ENCODE measurements around the gene C16orf89. TPM values are rescaled to one million over a fixed set of nuclear protein-coding genes. Genes with fewer than 3 reads are reported as not detected.
"Not testable (repeated sequence)": the region's sequence is repeated elsewhere in the genome, so short reads cannot be mapped to it uniquely, and the experiment has no call there.

The C16orf89 gene
- total RNA-seq, 1 experiment from 2014 or later: not detected

GRCh38 chr16:5084802-5085201, 19.0 kb upstream of the C16orf89 start:
- not testable (repeated sequence) for H3F3A ChIP-seq (ENCODE audit: insufficient read depth, low read depth); H3K27me3 ChIP-seq (ENCODE audit: insufficient read depth, low read depth); H3K9me3 ChIP-seq (ENCODE audit: insufficient read depth, low read depth); H3K36me3 ChIP-seq (ENCODE audit: low read depth); H3K4me3 ChIP-seq; H3K27ac ChIP-seq; H3K79me2 ChIP-seq (ENCODE audit: low read depth); BruUV-seq (replicated peaks); H3K4me1 ChIP-seq (replicated peaks; ENCODE audit: insufficient read depth); H4K20me1 ChIP-seq (ENCODE audit: insufficient read depth); H3K4me2 ChIP-seq; H2AFZ ChIP-seq; H3K9me2 ChIP-seq (ENCODE audit: insufficient read depth)
- CTCF ChIA-PET: interaction anchor here (0.6 to 1.1 kb wide), 2 partner anchors 13 to 128 kb away, joined by 3 to 7 read pairs; partner anchors contain the start of gene EEF2KMT
- DNase-seq: peak in 1 of 2 experiments; percentile 64
- intact Hi-C loops (cut with micrococcal nuclease; ENCODE audit: unreplicated experiment): loop anchor here (5.0 kb wide), 1 partner anchor 128 kb away; the partner anchor contains the start of gene SEC14L5
- POLR2A ChIA-PET (ENCODE audit: unreplicated experiment): interaction anchor here (0.7 kb wide), 1 partner anchor 468 kb away, joined by 4 read pairs; no protein-coding TSS in a partner anchor
- peak; percentile 84 for TF ChIP-seq CTCF (conservative IDR thresholded peaks at IDR 0.05)

GRCh38 chr16:5084099-5084731, 18.5 kb upstream of the C16orf89 start:
- H3K4me2 ChIP-seq; H3K36me3 ChIP-seq (ENCODE audit: low read depth); H4K20me1 ChIP-seq (ENCODE audit: insufficient read depth); H3F3A ChIP-seq (ENCODE audit: insufficient read depth, low read depth); H3K4me3 ChIP-seq; H3K79me2 ChIP-seq (ENCODE audit: low read depth); H3K27ac ChIP-seq; BruUV-seq (replicated peaks); H3K9me2 ChIP-seq (ENCODE audit: insufficient read depth); H2AFZ ChIP-seq; DNase-seq; H3K9me3 ChIP-seq (ENCODE audit: insufficient read depth, low read depth); H3K27me3 ChIP-seq (ENCODE audit: insufficient read depth, low read depth): not testable (repeated sequence)
- H3K4me1 ChIP-seq (replicated peaks; ENCODE audit: insufficient read depth): peaks cover 15% of the 10 kb centered on the region
- POLR2A ChIA-PET (ENCODE audit: unreplicated experiment): interaction anchor here (0.7 kb wide), 1 partner anchor 467 kb away, joined by 4 read pairs; no protein-coding TSS in a partner anchor
- intact Hi-C loops (cut with micrococcal nuclease; ENCODE audit: unreplicated experiment): loop anchor here (5.0 kb wide), 1 partner anchor 127 kb away; the partner anchor contains the start of gene SEC14L5
- CTCF ChIA-PET: interaction anchor here (0.6 to 1.1 kb wide), 2 partner anchors 14 to 127 kb away, joined by 3 to 7 read pairs; partner anchors contain the start of gene EEF2KMT

- BruUV-seq (replicated peaks); H3K4me3 ChIP-seq; H3K4me2 ChIP-seq; H3K9me3 ChIP-seq (ENCODE audit: insufficient read depth, low read depth); H3K36me3 ChIP-seq (ENCODE audit: low read depth); H3K27me3 ChIP-seq (ENCODE audit: insufficient read depth, low read depth); H3K79me2 ChIP-seq (ENCODE audit: low read depth); H2AFZ ChIP-seq; DNase-seq; CTCF ChIA-PET; H3K27ac ChIP-seq; H3K9me2 ChIP-seq (ENCODE audit: insufficient read depth); H3F3A ChIP-seq (ENCODE audit: insufficient read depth, low read depth); H4K20me1 ChIP-seq (ENCODE audit: insufficient read depth); POLR2A ChIA-PET (ENCODE audit: unreplicated experiment): not testable (repeated sequence)
- peaks cover 15% of the 10 kb centered on the region for H3K4me1 ChIP-seq (replicated peaks; ENCODE audit: insufficient read depth)
- intact Hi-C loops (cut with micrococcal nuclease; ENCODE audit: unreplicated experiment): loop anchor here (5.0 kb wide), 1 partner anchor 126 kb away; the partner anchor contains the start of gene SEC14L5
Observed at GRCh38 chr16:5083646-5084045, 17.9 kb upstream of the C16orf89 start.

GRCh38 chr16:5080996-5081395, 15.2 kb upstream of the C16orf89 start:
- H3K36me3 ChIP-seq (ENCODE audit: low read depth); H3K9me3 ChIP-seq (ENCODE audit: insufficient read depth, low read depth); BruUV-seq (replicated peaks); H2AFZ ChIP-seq; H3K4me3 ChIP-seq; H3K27me3 ChIP-seq (ENCODE audit: insufficient read depth, low read depth); H4K20me1 ChIP-seq (ENCODE audit: insufficient read depth); POLR2A ChIA-PET (ENCODE audit: unreplicated experiment); H3K9me2 ChIP-seq (ENCODE audit: insufficient read depth); H3F3A ChIP-seq (ENCODE audit: insufficient read depth, low read depth); H3K79me2 ChIP-seq (ENCODE audit: low read depth): not testable (repeated sequence)
- H3K27ac ChIP-seq: peak overlapping the region; percentile 23; the same call in 1 of the 2 replicates
- CTCF ChIA-PET: interaction anchor here (0.7 kb wide), 1 partner anchor 9 kb away, joined by 8 read pairs; no protein-coding TSS in a partner anchor
- H3K4me2 ChIP-seq: peak overlapping the region; percentile 58
- peak; percentile 62 to 91 for DNase-seq
- intact Hi-C loops (cut with micrococcal nuclease; ENCODE audit: unreplicated experiment): loop anchor here (5.0 kb wide), 1 partner anchor 124 kb away; the partner anchor contains the start of gene SEC14L5
- H3K4me1 ChIP-seq (replicated peaks; ENCODE audit: insufficient read depth): peaks cover 15% of the 10 kb centered on the region

GRCh38 chr16:5080461-5080860, 14.7 kb upstream of the C16orf89 start:
- H4K20me1 ChIP-seq (ENCODE audit: insufficient read depth); H3F3A ChIP-seq (ENCODE audit: insufficient read depth, low read depth); H3K27me3 ChIP-seq (ENCODE audit: insufficient read depth, low read depth); H3K9me3 ChIP-seq (ENCODE audit: insufficient read depth, low read depth); H3K4me3 ChIP-seq; H3K36me3 ChIP-seq (ENCODE audit: low read depth); BruUV-seq (replicated peaks); POLR2A ChIA-PET (ENCODE audit: unreplicated experiment); H2AFZ ChIP-seq; H3K79me2 ChIP-seq (ENCODE audit: low read depth); H3K9me2 ChIP-seq (ENCODE audit: insufficient read depth); DNase-seq: not testable (repeated sequence)
- Histone ChIP-seq H3K4me2 (peak overlapping the region; percentile 58), H3K4me1 (replicated peaks; ENCODE audit: insufficient read depth) (peaks cover 15% of the 10 kb centered on the region), H3K27ac (peak overlapping the region; percentile 23; the same call in 1 of the 2 replicates)
- CTCF ChIA-PET: interaction anchor here (0.7 kb wide), 1 partner anchor 8 kb away, joined by 8 read pairs; no protein-coding TSS in a partner anchor
- intact Hi-C loops (cut with micrococcal nuclease; ENCODE audit: unreplicated experiment): loop anchor here (5.0 kb wide), 1 partner anchor 123 kb away; the partner anchor contains the start of gene SEC14L5

Data from PC-9 (cell line).